HepG2 (cell line): ENCODE results near the gene CDK14. TPM values are rescaled to one million over a fixed set of nuclear protein-coding genes. Genes with fewer than 3 reads are reported as not detected.

Experiments used
- ATAC-seq: fragments of 200-7000 bp; cut with Tn5 transposase; 3 replicates; pipeline ENCODE4 v1.9.1; 2020; ENCODE audit warnings: mild to moderate bottlenecking, moderate library complexity
- BruUV-seq: library from RNA; stranded (reverse); fragments of 400-500 nt; replicated peaks from 2 replicates; lab custom pipeline; 2021; lab: Mats Ljungman, UMichigan
- CTCF ChIA-PET: fragments of 300-600 bp; formaldehyde crosslinking; extraction: SDS; loops from one replicate; lab custom pipeline; 2021; ENCODE audit warnings: low total read pairs, inconsistent platforms, low intra/inter-chr PET ratio; lab: Yijun Ruan, JAX
- POLR2A ChIA-PET: fragments of 350-600 bp; sonication (Branson Sonifier 250); formaldehyde crosslinking; loops from one replicate; lab custom pipeline; 2020; ENCODE audit warnings: antibody characterized with exemption, inconsistent platforms; lab: Yijun Ruan, JAX
- DNase-seq: peaks from one replicate; pipeline ENCODE4 v3.0.0-alpha.2; 2015; ENCODE audit warnings: low spot score
- FAIRE-seq: peaks from 3 replicates; lab custom pipeline; 2011; peaks lifted over from hg19 to GRCh38; lab: Jason Lieb, UNC
- H2AFZ ChIP-seq: one replicate; pipeline ENCODE4 v1.6.1; 2011; ENCODE audit warnings: low read length, inconsistent platforms
- H3K27ac ChIP-seq: fragments of 300-600 bp; 3 replicates; pipeline ENCODE4 v1.8.0; 2011; ENCODE audit warnings: mixed run types, mild to moderate bottlenecking, mixed read lengths, low read length, inconsistent platforms; ENCODE audit not compliant: insufficient read depth; ENCODE audit errors: extremely low read length
- H3K27me3 ChIP-seq, 2 experiments: fragments of 200-600 bp in 1 of 2; 2 replicates in 1 of 2; 3 replicates in 1 of 2; pipeline versions ENCODE4 v1.6.0 to v1.8.0; 2011; ENCODE audit warnings: low read length in 2 of 2, mild to moderate bottlenecking in 2 of 2, moderate library complexity in 2 of 2, inconsistent platforms in 1 of 2; ENCODE audit not compliant: insufficient read depth in 2 of 2, control insufficient read depth in 1 of 2
- H3K36me3 ChIP-seq, 2 experiments: fragments of 200-600 bp in 1 of 2; replicated peaks in 1 of 2; 2 replicates in 1 of 2; 3 replicates in 1 of 2; pipeline versions ENCODE4 v1.5.1 to v1.8.0; 2011; ENCODE audit warnings: low read length in 2 of 2, inconsistent platforms in 1 of 2; ENCODE audit not compliant: insufficient read depth in 2 of 2, control insufficient read depth in 1 of 2
- H3K4me1 ChIP-seq: 2 replicates; pipeline ENCODE4 v1.5.1; 2012; ENCODE audit warnings: low read length, inconsistent platforms; ENCODE audit not compliant: insufficient read depth
- H3K4me2 ChIP-seq: 2 replicates; pipeline ENCODE4 v1.6.0; 2011; ENCODE audit warnings: low read depth, low read length, inconsistent platforms
- H3K4me3 ChIP-seq, 3 experiments: fragments of 200-600 bp in 1 of 3; sonication (generic), shearing (Covaris generic) in 1 of 3; replicated peaks in 1 of 3; 2 replicates each; pipeline ENCODE4 v1.5.1; 2011 to 2016; ENCODE audit warnings: low read length in 3 of 3, inconsistent platforms in 2 of 3, low read depth in 2 of 3, mild to moderate bottlenecking in 2 of 3, control low read depth in 1 of 3, mixed read lengths in 1 of 3; ENCODE audit not compliant: insufficient read depth in 1 of 3
- H3K79me2 ChIP-seq: one replicate; pipeline ENCODE4 v1.6.1; 2011; ENCODE audit warnings: low read length, inconsistent platforms; ENCODE audit not compliant: insufficient read depth
- H3K9ac ChIP-seq: 2 replicates; pipeline ENCODE4 v1.6.0; 2011; ENCODE audit warnings: mild to moderate bottlenecking, low read depth, low read length, inconsistent platforms; ENCODE audit not compliant: insufficient read depth
- H3K9me3 ChIP-seq: 2 replicates; pipeline ENCODE4 v1.5.1; 2012; ENCODE audit warnings: mild to moderate bottlenecking, low read length
- H4K20me1 ChIP-seq: 2 replicates; pipeline ENCODE4 v1.6.0; 2011; ENCODE audit warnings: inconsistent platforms, mild to moderate bottlenecking, low read length, moderate library complexity; ENCODE audit not compliant: insufficient read depth
- GRHL1 ChIP-seq: sonication (generic); formaldehyde crosslinking; conservative IDR thresholded peaks from 2 replicates; pipeline ENCODE4 v1.8.0; 2022; ENCODE audit warnings: missing genetic modification reagents
- MAFF ChIP-seq: IDR thresholded peaks from 2 replicates; pipeline ENCODE4 v1.6.1; 2011; ENCODE audit warnings: low read depth, low read length, improper control_type of control experiment
- MAFK ChIP-seq, 2 experiments: IDR thresholded peaks in 1 of 2; conservative IDR thresholded peaks in 1 of 2; 2 replicates each; pipeline ENCODE4 v1.6.1; 2011; ENCODE audit warnings: improper control_type of control experiment in 2 of 2, low read length in 2 of 2
- WGBS: methylation state at CpG from one replicate; pipeline ENCODE4 v1.1.6; 2017; ENCODE audit warnings: low lambda C conversion rate; 5-methylcytosine and 5-hydroxymethylcytosine counted together
- in situ Hi-C: cut with HindIII; loops from 2 replicates; pipeline ENCODE4 v1.10.0; 2017; ENCODE audit warnings: low pct_unique_long_range_greater_than_20kb; ENCODE audit not compliant: extremely low pct_ligation_motif_present
- intact Hi-C: fragments of 100-400 bp; cut with micrococcal nuclease; formaldehyde crosslinking; loops from one replicate; pipeline ENCODE4 v1.10.0; 2022; ENCODE audit not compliant: unreplicated experiment
- polyA plus RNA-seq, 8 experiments: library from polyadenylated mRNA; depleted of rRNA in 3 of 8; stranded (reverse) in 7 of 8; unstranded in 1 of 8; fragments of >200 nt; fragmentation: Illumina TruSeq in 4 of 8; extraction: Trizol in 4 of 8; gene quantifications; 2 replicates each; pipeline versions ENCODE4 v1.2.1 to v1.2.3, GENCODE V29; 2011 to 2016; ENCODE audit warnings: low read depth in 4 of 8, missing spikeins in 1 of 8, mixed read lengths in 1 of 8; ENCODE audit not compliant: insufficient read depth in 1 of 8
- total RNA-seq, 5 experiments: library from RNA; depleted of rRNA; stranded (reverse); fragments of >200 nt; fragmentation: Illumina TruSeq; extraction: Trizol; gene quantifications; 2 replicates each; pipeline ENCODE4 v1.2.3, GENCODE V29; 2016; ENCODE audit warnings: low read depth in 1 of 5

Gene CDK14
- total and polyA plus RNA-seq, 2 of the 13 experiments (the other 11 are each of a cell fraction or from before 2014, with no cell fraction given), result 0.26 to 0.71 TPM

DNA sequence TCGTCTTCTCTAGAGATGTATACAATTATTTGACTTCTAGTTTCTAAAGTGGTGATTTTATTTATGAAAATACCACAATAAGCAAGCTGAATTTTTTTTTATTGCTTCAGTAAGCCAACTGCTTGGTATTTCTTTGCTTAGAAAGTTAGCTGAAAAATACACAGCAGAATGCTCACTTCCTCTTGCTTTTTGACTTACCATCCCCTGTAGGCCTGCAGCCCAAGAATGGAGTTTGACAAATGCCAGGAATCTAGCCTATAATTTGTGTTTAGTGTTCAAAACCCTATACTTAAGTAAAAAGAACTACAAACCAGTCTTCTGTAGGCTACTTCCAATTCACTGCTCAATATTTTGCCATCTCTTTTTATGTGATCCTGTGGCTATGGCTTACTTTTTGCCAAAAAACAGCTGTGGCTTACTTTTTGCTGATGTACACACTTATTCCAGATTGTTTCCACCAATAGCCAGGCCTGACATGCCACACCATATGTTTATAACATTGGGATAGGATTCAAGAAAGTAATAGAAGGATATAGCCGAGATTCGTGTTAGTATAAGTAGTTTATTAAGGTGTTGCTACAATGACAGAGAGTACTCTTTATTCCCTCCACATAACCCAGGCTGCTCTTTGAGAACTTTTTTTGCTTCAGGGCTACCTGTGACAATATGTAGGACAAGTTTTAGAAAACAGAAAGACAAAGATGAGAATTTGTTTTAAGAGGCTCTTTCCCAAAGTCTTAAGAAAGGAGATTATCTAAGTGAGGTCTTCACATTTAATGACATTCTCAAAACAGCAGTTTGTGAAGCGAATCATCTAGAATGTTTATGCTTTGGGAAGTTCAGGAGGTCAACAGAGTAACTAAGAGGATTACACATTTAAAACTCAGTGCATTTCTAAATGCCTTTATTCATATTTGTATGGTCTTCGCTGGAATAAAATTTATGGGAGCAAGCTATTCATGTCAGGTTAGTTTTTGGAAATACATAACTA is 404.2 kb downstream of the CDK14 start:
- no peak for FAIRE-seq
- ChIA-PET POLR2A (no interaction called here), CTCF (no interaction called here)

More for the DNA sequence above, 404.2 kb downstream of the CDK14 start:
- H3K4me2 ChIP-seq, result no peak overlapping the region
- in situ Hi-C loops (loop anchor here (25.0 kb wide), 1 partner anchor 288 kb away; no protein-coding TSS in a partner anchor), intact Hi-C loops (no loop called here)
- H3K27ac ChIP-seq, result no peak overlapping the region
- H3K9ac ChIP-seq, result no peak overlapping the region
- H3K4me1 ChIP-seq, result no peaks in the 10 kb centered on the region
- no TSS peak for BruUV-seq
- H3K4me3 ChIP-seq, result no peak overlapping the region
- H3K9me3 ChIP-seq, result no peaks in the 10 kb centered on the region
- no peaks in the 10 kb centered on the region for H3K36me3 ChIP-seq
- no peak overlapping the region for H2AFZ ChIP-seq
- H3K27me3 ChIP-seq, result no peaks in the 10 kb centered on the region
- DNase-seq, result no peak
- TF ChIP-seq MAFF, result 0 out of 2 replicates have a peak, but pooled peaks have one; percentile 16
- TF ChIP-seq MAFK (conservative IDR thresholded peaks at IDR 0.05 in 1 of 2, IDR thresholded peaks at IDR 0.05 in 1 of 2; ENCODE audit: low read length in 2 of 2), result peak; percentile 3 to 50; a peak in 2 of 4 replicates
- TF ChIP-seq GRHL1, result no peak
- 7% methylated on average over 5 of the region's 5 CpGs for WGBS
- ATAC-seq, result no peak
- H4K20me1 ChIP-seq, result no peaks in the 10 kb centered on the region
- no peaks in the 10 kb centered on the region for H3K79me2 ChIP-seq
